Activated CD8-positive, alpha-beta memory T cell treated with anti-CD3 and anti-CD28 coated beads for 24 hours (primary cell): ENCODE data around the gene SLC25A34.

Experiments
- DNase-seq: peaks from one replicate; pipeline ENCODE4 v3.0.0-alpha.2; 2020

Gene SLC25A34

DNA sequence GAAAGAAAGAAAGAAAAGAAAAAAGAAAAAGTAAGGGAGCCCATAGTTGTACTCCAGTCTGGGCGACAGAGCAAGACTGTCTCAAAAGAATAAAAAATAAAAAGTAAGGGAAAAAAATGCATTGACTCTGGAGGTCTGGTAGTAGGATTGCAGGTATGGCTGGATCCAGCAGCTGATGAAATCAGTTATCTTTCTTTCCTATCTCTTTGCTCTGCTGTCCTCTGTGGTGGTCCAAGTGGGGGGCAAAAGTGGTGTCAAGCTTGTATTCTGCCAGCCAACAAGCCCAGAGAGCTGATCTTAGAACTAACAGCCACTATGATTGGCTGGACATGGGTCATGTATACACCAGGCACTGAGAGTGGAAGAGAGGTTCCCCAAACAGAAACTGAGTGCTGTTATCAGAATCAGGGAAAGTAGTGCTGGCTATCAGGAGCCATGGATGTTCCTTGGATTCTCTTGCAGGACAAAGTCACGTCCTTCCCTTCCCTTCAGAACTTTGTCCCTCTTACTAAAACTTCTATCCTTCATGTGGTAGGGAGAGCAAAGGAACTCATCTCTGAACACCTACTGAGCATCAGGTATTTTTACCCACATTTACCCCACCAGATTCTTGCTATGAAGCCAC is 19.1 kb downstream of the SLC25A34 start:
- DNase-seq = no peak

DNA sequence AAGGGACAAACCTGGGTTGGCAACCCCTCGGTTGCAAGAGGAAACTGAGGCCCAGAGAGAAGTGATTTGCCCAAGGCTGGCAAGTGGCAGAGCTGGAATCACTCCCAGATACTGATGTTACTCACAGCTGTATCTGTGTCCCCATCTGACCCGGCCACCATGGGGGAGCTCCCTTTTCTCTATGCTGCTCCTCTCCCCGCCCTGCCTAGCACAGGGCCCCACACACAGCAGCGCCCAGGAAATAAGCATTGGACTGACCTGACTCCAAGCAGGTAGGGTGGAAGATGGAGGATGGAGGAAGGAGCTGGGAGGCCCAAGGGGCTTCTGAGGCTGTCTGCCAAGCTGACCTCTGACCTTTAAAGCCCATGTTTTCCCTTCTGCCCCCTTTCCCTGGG is 19.6 kb downstream of the SLC25A34 start:
- DNase-seq = no peak

DNA sequence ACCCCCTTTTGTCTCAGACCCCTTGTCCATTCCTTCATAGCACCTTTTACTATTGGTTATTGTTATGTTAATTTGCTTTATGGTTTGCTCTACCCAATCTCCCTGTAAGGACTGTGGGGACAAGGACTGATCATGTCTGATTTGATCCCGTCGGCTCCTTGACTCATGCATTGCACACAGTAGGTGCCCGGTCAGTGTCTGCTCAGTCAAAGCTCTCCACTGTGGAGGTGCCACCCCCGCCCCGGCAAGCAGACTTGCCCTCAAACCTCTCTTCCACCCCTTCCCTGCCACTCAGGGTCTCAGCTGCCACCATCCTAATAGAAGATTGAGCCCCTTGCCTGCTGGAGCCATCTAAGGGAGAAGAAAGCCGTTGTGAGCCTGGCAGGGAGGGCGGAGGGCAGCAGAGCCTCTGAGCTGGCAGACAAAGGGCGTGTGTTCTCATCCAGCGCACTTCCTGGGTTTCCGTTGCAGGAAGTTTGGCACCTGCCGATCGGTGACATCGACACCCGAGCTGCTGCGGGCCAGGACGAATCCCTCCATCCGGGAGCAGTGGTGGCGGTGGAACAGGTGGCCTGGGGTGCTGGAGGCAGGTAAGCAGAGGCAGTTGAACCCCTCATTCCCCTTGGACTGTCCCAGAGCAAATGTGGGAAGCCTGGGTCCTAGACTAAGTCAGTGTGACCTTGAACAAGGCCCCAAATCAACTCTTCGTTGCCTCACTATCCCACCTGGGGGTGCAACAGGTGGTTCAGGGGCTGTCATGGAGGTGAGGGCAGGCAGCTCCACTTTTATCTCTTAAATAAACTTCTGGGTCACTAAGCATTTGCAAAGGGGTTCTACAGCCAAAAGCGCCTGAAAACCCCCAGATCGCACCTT is 20.3 kb downstream of the SLC25A34 start:
- DNase-seq = no peak

DNA sequence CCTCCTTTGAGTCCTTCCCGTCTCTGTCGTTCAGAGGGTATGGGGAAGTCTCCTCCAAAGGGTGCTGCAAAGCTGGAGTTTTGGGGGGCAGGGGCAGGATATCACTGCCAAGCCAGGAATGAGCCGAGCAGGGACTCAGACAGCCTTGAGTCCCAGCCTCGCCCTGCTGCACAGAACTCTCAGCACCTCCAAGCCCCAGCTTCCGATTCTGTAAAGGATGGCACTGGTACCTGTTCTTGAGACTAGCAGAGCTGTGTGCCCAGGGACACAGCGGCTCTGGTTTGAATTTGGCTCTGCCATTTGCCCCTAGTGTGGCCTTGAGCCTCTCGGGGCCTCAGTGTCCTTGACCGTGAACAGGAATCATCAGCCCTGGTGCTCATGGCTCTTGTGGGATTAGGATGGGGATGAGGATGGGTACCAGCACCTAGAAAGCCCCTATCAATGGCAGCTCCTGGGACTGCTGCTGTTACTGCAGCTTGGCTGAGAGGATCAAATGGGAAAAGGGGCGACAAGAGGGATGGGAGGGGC is 21.0 kb downstream of the SLC25A34 start:
- no peak for DNase-seq

DNA sequence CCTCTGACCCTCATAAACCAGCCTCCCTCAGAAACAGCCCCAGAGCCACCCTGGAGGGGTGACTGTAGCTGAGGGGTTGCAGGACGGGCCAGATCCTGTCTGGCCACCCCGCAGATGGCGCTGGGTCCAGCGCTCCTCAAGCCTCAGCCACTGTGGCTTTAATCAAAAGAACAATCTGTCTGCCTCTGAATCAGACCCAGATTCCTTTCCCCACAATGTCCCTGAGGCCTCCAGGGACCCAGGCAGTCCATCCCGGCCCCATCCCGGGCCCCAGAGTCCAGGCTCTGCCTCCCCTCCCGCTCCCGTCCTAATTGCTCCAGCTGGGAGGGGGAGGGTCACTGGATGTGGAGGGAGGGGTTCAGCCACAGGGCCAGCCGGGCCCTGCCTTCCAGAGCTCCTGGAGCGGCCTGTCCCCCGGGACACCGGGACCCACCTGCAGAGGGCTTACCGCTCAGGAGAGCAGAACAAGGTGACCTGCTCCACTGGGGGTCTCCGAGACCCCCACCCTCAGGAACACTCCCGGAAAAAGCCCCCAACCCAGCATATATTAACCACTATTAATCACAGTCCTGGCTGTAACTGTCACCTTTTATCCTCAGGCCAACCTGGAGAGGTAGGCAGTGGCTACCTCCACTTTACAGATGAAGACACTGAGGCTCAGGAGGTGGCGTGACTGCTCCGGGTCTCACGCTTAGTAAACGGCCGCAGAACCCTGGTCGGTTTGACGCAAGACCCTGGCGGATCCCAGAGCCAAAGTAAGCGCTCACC is 21.7 kb downstream of the SLC25A34 start:
- no peak for DNase-seq

DNA sequence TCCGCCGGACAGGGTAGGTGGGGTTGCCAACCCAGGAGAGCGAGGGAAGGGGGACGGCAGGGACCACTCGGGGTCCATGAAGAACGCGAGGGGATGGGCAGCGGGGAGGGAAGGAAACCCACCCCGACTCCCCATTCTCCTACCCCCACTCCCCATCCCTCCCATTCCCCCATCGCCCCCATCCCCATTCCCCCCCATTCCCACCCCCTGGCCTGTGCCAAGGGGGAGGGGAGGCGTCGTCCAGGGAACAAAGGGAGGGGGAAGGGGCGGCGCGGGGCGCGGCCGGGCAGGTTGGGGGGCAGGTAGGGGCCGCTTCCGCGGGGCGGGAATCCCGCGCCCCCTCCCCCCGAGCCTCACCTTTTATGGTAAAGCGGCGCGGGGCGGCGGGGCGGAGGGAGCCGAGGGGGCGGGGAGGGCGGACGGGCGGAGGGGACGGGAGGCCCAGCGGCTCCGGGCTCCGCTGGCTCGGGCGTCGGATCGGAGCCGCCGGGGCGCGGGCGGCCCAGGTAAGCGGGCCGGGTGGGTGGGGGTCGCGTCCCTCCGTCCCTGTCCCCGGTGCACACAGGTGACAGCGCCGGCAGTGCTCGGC is 22.4 kb downstream of the SLC25A34 start, which contains the start of gene FBLIM1:
Gene FBLIM1 (plus strand): TSS at position 453 of the 589 bp plus-strand sequence. CDS start 6,189 bp downstream, outside the sequence.
- no peak for DNase-seq

DNA sequence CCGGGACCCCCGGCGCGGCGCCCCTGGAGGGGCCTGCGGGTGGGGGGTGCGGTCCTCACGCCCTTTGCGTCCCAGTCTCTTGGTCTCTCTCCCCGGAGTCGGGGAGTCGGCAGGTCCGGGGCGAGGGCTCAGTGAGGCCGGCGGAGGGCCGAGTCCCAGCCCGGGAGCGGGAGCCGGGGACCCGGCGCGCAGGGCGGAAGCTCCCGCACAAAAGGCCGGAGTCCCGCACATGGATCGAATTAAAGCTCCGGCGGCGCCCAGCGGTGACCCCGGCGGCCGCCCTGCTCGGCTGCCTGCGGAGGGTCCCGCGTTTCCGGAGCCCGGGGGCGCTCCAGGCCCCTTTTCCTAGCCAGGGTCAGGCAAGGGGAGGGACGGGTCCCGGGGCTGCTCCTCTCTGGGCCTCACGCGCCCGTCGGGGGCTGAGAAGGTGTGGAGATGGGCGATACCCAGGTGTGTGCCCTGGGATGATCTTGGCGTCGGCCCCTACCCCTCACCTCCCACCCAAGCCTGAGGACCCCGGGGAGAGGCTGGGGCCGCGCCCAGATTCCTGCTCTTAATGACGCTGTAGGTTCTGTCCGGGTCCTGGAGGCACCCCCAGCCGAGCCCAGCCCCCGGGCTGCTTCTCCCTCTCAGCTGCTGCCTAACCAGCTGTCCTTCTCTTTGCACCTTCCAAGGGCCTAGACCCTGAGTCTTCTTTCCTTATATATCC is 23.0 kb downstream of the SLC25A34 start:
- DNase-seq = no peak

DNA sequence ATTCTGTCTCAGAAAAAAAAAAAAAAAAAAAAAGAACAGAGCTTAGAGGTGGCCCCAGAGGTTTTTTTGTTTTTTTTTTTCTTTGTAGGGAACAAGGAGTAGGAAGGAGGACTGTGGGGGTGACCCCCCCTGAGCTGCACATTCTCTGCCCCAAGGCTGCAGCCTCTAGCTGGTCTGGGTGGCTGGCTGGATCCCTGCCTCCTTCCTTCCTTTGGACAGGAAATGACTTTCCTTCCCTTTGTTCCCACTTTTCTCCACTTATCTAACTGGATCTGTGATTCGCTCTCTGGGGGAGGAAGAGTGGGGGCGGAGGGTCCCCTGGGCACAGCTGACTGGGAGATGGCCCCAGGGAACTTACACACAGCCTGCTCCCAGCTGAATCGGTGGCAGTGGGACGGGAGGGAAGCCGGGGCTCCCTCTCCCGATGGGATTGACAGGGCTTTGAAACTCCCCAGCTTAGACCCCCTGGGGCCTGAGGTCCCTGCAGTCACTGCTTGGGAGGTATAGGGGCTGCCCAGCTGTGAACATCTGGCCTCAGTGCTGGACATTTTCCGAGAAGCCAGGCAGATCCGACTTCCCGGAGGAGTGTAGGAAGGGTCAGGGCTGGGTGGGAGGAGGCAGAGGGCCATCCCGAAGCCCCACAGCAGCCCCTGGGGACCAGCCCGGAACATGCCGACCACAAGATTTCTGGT is 24.6 kb downstream of the SLC25A34 start:
- no peak for DNase-seq

DNA sequence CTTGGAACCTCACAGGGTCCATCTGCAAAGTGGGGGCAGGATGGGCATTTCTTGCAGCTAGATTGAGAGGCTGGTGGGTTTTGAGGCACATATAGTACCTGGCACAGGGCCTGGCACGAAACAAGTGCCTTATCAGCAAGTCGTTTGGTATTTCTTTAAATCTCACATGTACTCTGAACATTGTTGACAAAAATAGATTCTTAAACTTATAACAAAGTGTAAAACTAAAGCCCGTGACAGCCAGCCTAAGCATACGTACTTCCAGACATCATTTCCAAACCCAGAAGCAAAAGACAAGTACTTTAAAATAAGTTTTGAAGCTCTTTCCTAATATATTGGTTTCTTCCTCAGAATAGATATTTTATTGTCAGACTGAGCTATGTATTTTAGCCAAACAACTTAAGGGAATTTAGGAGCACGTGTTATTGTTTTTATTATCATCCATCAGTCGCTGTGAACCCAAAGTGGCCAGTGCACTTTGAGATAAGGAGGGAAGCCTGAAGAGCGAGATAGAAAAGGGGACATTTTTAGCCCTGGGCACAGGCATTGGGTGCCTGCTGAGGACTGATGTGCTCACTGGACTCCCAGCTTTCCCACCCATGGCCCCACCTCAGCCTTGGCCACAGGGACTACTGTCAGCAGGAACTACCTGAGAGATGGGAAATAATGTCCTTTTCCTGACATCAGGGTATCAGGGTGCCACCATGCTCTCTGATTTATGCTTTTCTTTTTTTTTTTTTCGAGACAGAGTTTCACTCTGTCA is 25.5 kb downstream of the SLC25A34 start:
- DNase-seq = no peak

DNA sequence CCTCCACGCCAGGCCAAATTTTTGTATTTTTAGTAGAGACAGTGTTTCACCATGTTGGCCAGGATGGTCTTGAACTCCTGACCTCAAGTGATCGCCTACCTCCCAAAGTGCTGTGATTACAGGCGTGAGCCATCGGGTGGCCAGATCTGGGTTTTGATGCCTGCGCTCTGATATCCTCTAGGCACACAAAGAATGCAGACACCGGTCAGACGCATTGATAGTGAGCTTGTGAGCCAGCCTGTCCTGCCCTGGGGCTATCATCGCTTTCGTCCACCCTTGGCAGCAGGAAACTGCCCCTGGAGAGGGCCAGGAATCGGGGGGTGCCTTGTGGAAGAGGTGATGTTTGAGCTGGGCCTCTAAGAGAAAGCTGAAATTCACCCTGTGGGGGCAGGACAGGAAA is 26.5 kb downstream of the SLC25A34 start:
- no peak for DNase-seq

DNA sequence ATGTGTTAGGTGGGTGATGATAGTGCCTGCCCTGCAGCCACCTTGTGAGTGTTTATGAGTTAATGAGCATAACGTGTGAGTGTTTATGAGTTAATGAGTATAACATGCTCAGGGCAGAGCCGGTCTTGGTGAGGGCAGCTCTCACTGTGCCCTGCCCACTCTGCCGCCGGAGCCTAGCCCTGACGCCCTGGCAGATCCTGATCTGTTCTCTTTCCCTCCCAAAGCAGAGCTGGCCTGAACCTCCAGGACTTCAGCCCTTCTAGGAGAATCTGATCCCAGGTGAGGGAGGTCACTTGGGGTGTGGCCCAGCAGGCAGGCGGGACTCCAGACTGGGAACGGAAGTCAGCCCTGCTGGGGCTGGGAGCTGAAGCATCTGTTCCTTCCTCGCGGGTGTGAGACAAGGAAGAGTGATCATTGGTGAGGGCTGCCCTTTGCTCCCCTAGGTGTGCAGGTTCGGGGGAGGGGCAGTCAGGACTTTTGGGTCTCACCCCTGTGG is 28.3 kb downstream of the SLC25A34 start:
- DNase-seq = no peak

DNA sequence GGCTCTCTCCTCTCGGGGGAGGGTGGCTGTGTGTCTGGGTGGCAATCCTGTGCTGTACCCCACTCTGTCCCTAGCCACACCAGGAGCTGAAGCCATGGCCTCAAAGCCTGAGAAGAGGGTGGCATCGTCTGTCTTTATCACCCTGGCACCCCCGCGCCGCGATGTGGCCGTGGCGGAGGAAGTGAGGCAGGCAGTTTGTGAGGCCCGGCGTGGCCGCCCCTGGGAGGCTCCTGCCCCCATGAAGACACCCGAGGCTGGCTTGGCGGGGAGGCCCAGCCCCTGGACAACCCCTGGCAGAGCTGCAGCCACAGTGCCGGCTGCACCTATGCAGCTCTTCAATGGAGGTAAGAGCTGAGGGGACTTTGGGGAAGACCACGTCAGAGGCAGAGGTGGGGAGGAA is 28.8 kb downstream of the SLC25A34 start:
- no peak for DNase-seq

DNA sequence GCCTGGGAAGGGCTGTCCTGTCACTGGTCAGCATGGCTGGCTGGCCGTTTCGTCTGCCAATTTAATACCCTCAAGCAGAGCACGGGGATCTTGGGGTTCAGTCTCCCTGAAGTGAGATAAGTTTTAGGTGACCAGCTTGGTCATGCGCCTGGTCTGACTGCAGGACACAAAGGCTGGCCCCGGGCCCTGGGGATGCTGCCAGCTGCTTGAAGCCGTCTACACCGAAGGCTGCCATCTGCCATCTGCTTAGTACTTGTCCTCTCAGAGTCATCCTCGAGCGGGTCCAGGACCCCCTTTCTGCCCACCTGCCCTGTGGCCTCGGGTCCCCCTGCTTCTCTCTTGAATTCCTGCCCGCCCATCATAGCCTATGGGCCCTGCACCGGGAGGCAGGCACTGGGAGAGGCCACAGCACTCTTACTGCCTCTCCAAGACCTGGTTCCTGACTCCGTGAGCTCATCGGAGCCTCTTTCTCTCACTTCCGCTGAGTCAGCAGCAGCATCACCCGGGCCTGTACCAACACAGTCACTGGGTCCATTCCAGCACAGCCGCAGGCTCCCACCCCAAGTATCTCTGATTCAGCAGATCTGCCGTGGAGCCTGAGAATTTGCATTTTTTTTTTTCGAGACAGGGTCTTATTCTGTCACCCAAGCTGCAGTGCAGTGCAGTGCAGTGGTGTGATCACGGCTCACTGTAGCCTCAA is 29.6 kb downstream of the SLC25A34 start:
- DNase-seq = no peak

DNA sequence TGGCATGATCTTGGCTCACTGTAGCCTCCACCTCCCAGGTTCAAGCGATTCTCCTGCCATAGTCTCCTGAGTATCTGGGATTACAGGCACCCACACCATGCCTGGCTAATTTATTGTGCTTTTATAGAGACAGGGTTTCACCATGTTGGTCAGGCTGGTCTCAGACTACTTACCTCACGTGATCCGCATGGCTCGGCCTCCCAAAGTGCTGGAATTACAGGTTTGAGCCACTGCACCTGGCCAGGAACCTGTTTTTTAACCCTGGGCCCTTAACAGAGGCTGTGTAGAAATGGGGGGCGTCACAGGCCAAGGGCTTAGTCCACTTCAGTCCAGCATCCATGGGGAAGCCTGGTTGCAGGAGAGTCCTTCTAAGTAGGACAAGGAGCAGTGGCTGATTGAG is 31.9 kb downstream of the SLC25A34 start:
- DNase-seq = no peak

DNA sequence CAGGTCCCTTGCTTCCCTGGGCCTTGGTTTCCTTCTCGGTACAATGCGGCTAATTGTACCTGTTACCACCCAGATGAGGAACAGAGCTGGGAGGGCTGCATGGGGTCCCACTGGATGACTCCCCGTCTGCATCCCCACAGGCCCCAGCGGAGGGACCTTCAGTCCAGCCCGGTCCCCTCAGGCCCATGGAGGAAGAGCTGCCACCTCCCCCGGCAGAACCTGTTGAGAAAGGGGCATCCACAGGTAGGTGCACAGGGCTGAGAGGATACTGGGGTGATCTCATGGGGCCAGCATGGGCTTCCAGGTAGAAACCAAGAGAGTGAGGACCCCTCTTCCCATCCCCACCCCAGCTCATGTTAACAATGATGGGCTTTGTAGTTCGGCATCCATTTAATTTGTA is 32.3 kb downstream of the SLC25A34 start:
- no peak for DNase-seq

DNA sequence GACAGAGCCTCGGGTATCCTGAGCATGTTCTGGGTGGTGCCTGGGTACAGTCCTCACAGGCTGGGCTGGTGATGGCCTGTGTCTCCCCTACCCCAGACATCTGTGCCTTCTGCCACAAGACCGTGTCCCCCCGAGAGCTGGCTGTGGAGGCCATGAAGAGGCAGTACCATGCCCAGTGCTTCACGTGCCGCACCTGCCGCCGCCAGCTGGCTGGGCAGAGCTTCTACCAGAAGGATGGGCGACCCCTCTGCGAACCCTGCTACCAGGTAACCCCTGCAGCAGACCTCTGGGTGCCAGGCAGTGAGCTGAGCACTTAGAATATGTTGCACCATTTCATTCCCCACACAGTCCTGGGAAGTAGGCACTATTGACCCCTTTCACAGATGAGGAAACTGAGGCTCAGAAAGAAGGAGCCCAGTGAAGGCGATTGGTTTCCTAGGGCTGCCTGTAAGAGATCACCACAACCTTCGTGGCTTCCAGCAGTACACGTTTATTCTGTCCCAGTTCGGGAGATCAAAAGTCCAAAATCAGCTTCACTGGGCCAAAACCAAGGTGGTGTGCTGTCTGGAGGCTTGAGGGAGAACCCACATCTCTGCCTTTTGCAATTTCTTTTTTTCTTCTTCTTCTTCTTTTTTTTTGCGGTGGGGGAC is 34.4 kb downstream of the SLC25A34 start:
- no peak for DNase-seq

DNA sequence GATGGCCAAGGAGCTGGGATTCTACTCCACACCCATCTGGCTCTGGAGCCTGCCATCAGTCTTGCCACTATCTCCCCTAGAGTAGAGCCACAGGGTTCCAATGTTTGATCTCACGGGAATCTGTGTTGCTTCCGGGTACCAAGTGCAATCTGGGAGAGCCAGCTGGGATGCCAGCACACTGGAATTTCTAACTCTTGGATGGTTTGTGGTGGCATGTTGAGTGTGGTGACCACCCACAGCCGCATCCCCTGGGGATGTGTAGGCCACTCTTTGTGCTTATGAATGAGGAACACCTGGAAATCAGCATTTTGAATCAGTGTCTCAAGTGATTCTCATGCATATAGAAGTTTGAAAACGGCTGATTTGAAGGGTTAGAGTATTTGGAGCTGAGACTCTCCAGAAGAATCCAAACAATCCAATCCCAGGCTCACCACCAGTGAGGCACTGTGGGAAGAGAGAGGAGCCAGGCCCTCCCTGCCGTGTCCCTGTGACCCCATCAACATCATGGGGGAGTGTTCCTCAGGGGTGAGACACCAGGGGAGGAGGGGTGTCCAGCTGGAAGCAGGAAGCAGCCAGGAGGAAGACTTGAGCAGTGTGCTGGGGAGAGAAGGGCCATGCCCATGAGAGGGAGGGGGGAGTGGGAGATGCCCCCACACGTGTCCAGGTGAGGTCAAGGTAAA is 35.9 kb downstream of the SLC25A34 start:
- DNase-seq = no peak

DNA sequence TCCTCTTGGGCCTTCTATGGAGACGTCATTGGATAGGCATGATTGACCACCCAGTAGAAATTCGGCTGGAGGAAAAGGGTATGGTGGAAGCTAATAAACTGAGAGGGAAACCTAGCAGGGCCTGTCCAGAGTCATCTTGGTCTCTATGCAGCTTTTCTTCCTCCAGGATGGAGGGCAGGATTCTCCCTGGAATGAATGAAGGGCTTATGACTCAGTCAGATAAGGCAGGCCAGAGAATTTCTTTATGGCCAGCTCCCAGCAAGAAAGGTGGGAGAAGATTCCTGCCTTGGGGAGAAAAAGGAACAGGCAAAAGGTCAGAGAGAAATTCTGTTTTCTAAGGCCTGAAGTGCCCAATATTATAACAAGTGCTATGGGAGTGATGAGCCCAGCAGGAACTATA is 39.6 kb downstream of the SLC25A34 start:
- DNase-seq = no peak
